ENCODE measurements around the gene LDLRAD1.
A peak's percentile ranks its signal among the peaks of the same experiment; 100 is the strongest.
"Not testable (repeated sequence)": the region's sequence is repeated elsewhere in the genome, so short reads cannot be mapped to it uniquely, and the experiment has no call there.

Gene LDLRAD1

GRCh38 chr1:53992085-53992874 lies 25.7 kb downstream of the LDLRAD1 start:
- DNase-seq = no peak

GRCh38 chr1:53987880-53988279 lies 30.1 kb downstream of the LDLRAD1 start:
- DNase-seq = no peak

GRCh38 chr1:53986458-53986857 lies 31.5 kb downstream of the LDLRAD1 start:
- peak in 1 of 2 donors; percentile 3 for DNase-seq

GRCh38 chr1:53984726-53985125 lies 33.3 kb downstream of the LDLRAD1 start:
- no peak for DNase-seq

- no peak for DNase-seq
These were observed 35.3 kb downstream of the LDLRAD1 start for GRCh38 chr1:53982763-53983104.

GRCh38 chr1:53982034-53982762 lies 35.8 kb downstream of the LDLRAD1 start:
- no peak for DNase-seq

GRCh38 chr1:53981220-53981619 lies 36.8 kb downstream of the LDLRAD1 start:
- no peak for DNase-seq

GRCh38 chr1:53979712-53980450 lies 38.1 kb downstream of the LDLRAD1 start:
- no peak for DNase-seq

GRCh38 chr1:53975861-53976260 lies 42.1 kb downstream of the LDLRAD1 start:
- DNase-seq = no peak

GRCh38 chr1:53971718-53972117 lies 46.3 kb downstream of the LDLRAD1 start:
- DNase-seq = no peak

GRCh38 chr1:53969323-53969722 lies 48.7 kb downstream of the LDLRAD1 start:
- DNase-seq = not testable (repeated sequence)

- no peak for DNase-seq
These were observed 49.9 kb downstream of the LDLRAD1 start for GRCh38 chr1:53968125-53968513.

- no peak for DNase-seq
These were observed 50.4 kb downstream of the LDLRAD1 start for GRCh38 chr1:53967409-53968124.

- no peak for DNase-seq
These were observed 51.2 kb downstream of the LDLRAD1 start for GRCh38 chr1:53966794-53967193.

- no peak for DNase-seq
These were observed 53.9 kb downstream of the LDLRAD1 start for GRCh38 chr1:53964109-53964508.

GRCh38 chr1:53963460-53963859 lies 54.5 kb downstream of the LDLRAD1 start:
- DNase-seq = no peak

- no peak for DNase-seq
These were observed 55.6 kb downstream of the LDLRAD1 start for GRCh38 chr1:53962395-53962794.

GRCh38 chr1:53959664-53960250 lies 58.2 kb downstream of the LDLRAD1 start:
- peak in 1 of 2 donors; percentile 73 for DNase-seq

Measured in CD4-positive, alpha-beta T cell treated with Interleukin-4 for 1 hour (primary cell).